ENCODE results near the gene ROBO3.

DNA sequence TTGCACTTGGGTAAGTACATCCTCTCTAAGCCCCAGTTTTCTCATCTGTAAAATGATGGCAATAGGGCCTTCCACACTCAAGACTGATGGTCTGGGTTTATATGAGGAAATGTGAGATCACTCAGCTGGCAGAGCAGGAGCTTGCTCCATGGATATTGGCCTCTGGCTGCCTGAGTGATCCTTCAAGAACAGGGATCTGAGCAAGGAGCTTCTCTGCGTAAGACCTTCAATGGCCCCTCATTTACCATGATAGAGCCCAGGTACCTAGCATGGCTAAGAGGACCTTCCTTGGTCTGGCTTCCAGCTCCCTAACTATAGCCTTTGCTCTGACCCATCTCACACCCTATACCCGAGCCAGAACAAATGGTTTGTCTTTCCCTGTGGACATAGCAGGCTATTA lies 26.9 kb downstream of the ROBO3 start:
- TF ChIP-seq CTCF (IDR thresholded peaks at IDR 0.05) (no peak), POLR2A (IDR thresholded peaks at IDR 0.05) (no peak)
